IMR-90 (cell line): ENCODE data around the gene KLHL7. TPM values are rescaled to one million over a fixed set of nuclear protein-coding genes. Genes with fewer than 3 reads are reported as not detected.

Source experiments
- ATAC-seq: fragments of 200-7000 bp; cut with Tn5 transposase; 2 replicates; pipeline ENCODE4 v1.9.1; 2020; ENCODE audit warnings: low read depth, mild to moderate bottlenecking, moderate library complexity
- BruUV-seq: library from RNA; stranded (reverse); fragments of 400-500 nt; replicated peaks from 2 replicates; lab custom pipeline; 2021; lab: Mats Ljungman, UMichigan
- CTCF ChIA-PET: fragments of 300-600 bp; formaldehyde crosslinking; extraction: SDS; loops from one replicate; lab custom pipeline; 2021; ENCODE audit warnings: antibody characterized with exemption; lab: Yijun Ruan, JAX
- POLR2A ChIA-PET: fragments of 300-600 bp; sonication (Branson Sonifier 250); formaldehyde crosslinking; loops from one replicate; lab custom pipeline; 2022; ENCODE audit warnings: antibody characterized with exemption; ENCODE audit not compliant: unreplicated experiment; lab: Charles Lee
- DNase-seq: peaks from one replicate; pipeline ENCODE4 v3.0.0; 2013
- H2AFZ ChIP-seq: replicated peaks from 2 replicates; pipeline ENCODE3; 2013; ENCODE audit warnings: low read length, mild to moderate bottlenecking; ENCODE audit not compliant: poor library complexity
- H2AK5ac ChIP-seq: 2 replicates; pipeline ENCODE4 v1.6.1; 2013; ENCODE audit warnings: low read depth, low read length, inconsistent platforms
- H2AK9ac ChIP-seq: replicated peaks from 2 replicates; pipeline ENCODE3; 2013; ENCODE audit warnings: mild to moderate bottlenecking, low read depth, low read length, moderate library complexity; ENCODE audit not compliant: poor library complexity
- H2BK120ac ChIP-seq: 2 replicates; pipeline ENCODE4 v1.6.1; 2013; ENCODE audit warnings: low read depth, low read length, inconsistent platforms
- H2BK15ac ChIP-seq: 3 replicates; pipeline ENCODE4 v1.6.1; 2013; ENCODE audit warnings: low read depth, low read length, inconsistent platforms
- H2BK20ac ChIP-seq: 2 replicates; pipeline ENCODE4 v1.6.1; 2013; ENCODE audit warnings: low read depth, mild to moderate bottlenecking, inconsistent platforms, low read length, moderate library complexity
- H2BK5ac ChIP-seq: 2 replicates; pipeline ENCODE4 v1.6.1; 2013; ENCODE audit warnings: mild to moderate bottlenecking, low read depth, low read length, inconsistent platforms; ENCODE audit not compliant: poor library complexity, severe bottlenecking
- H3K14ac ChIP-seq: replicated peaks from 2 replicates; pipeline ENCODE4 v1.6.1; 2013; ENCODE audit warnings: low read depth, low read length, inconsistent platforms
- H3K18ac ChIP-seq: 2 replicates; pipeline ENCODE4 v1.6.1; 2013; ENCODE audit warnings: low read depth, low read length, control low read depth
- H3K23ac ChIP-seq: 2 replicates; pipeline ENCODE4 v1.6.1; 2013; ENCODE audit warnings: low read depth, low read length, inconsistent platforms
- H3K27ac ChIP-seq: 2 replicates; pipeline ENCODE4 v1.5.1; 2013; ENCODE audit warnings: mild to moderate bottlenecking, control low read depth, low read length; ENCODE audit not compliant: insufficient read depth
- H3K27me3 ChIP-seq: 2 replicates; pipeline ENCODE4 v1.6.1; 2013; ENCODE audit warnings: low read length; ENCODE audit not compliant: control insufficient read depth, insufficient read depth
- H3K36me3 ChIP-seq: 2 replicates; pipeline ENCODE4 v1.6.1; 2013; ENCODE audit warnings: low read length, mixed read lengths; ENCODE audit not compliant: control insufficient read depth, insufficient read depth
- H3K4ac ChIP-seq: 2 replicates; pipeline ENCODE4 v1.6.1; 2013; ENCODE audit warnings: low read depth, low read length, inconsistent platforms
- H3K4me1 ChIP-seq: 2 replicates; pipeline ENCODE4 v1.6.1; 2013; ENCODE audit warnings: low read length, mixed read lengths; ENCODE audit not compliant: control insufficient read depth, insufficient read depth
- H3K4me2 ChIP-seq: 2 replicates; pipeline ENCODE4 v1.6.1; 2013; ENCODE audit warnings: low read depth, mild to moderate bottlenecking, control low read depth, low read length, moderate library complexity
- H3K4me3 ChIP-seq: 2 replicates; pipeline ENCODE4 v1.5.1; 2013; ENCODE audit warnings: low read depth, mild to moderate bottlenecking, control low read depth, low read length, moderate library complexity; ENCODE audit not compliant: insufficient read depth
- H3K56ac ChIP-seq: 2 replicates; pipeline ENCODE4 v1.6.1; 2013; ENCODE audit warnings: low read length, inconsistent platforms; ENCODE audit not compliant: insufficient read depth; ENCODE audit errors: extremely low read depth
- H3K79me1 ChIP-seq, 2 experiments: 2 replicates each; pipeline ENCODE4 v1.6.1; 2013; ENCODE audit warnings: low read length in 2 of 2, inconsistent platforms in 1 of 2, low read depth in 1 of 2
- H3K9ac ChIP-seq: 2 replicates; pipeline ENCODE4 v1.6.1; 2013; ENCODE audit warnings: low read depth, low read length, control low read depth
- H3K9me1 ChIP-seq: 2 replicates; pipeline ENCODE4 v1.6.1; 2013; ENCODE audit warnings: low read length, inconsistent platforms; ENCODE audit not compliant: insufficient read depth
- H3K9me3 ChIP-seq: 2 replicates; pipeline ENCODE4 v1.6.1; 2013; ENCODE audit warnings: low read length; ENCODE audit not compliant: control insufficient read depth, insufficient read depth
- H4K20me1 ChIP-seq: 2 replicates; pipeline ENCODE4 v1.6.1; 2013; ENCODE audit warnings: low read length, inconsistent platforms; ENCODE audit not compliant: insufficient read depth
- H4K5ac ChIP-seq: 2 replicates; pipeline ENCODE4 v1.6.1; 2013; ENCODE audit warnings: mild to moderate bottlenecking, low read depth, low read length, control low read depth
- H4K8ac ChIP-seq, 2 experiments: 2 replicates each; pipeline ENCODE4 v1.6.1; 2013; ENCODE audit warnings: low read depth in 2 of 2, low read length in 2 of 2, control low read depth in 1 of 2, inconsistent platforms in 1 of 2
- H4K91ac ChIP-seq: 2 replicates; pipeline ENCODE4 v1.6.1; 2013; ENCODE audit warnings: low read depth, low read length, inconsistent platforms; ENCODE audit not compliant: insufficient read depth
- BHLHE40 ChIP-seq: fragments of 150-350 bp; IDR thresholded peaks from 2 replicates; pipeline ENCODE4 v1.6.1; 2016; ENCODE audit warnings: mild to moderate bottlenecking, low read depth, low read length
- CTCF ChIP-seq: conservative IDR thresholded peaks from 2 replicates; pipeline ENCODE4 v1.5.1; 2012; ENCODE audit warnings: mild to moderate bottlenecking, low read depth, low read length, improper control_type of control experiment
- FOS ChIP-seq: fragments of 150-350 bp; IDR thresholded peaks from 2 replicates; pipeline ENCODE4 v1.6.1; 2016; ENCODE audit warnings: low read depth, low read length
- MAFK ChIP-seq: IDR thresholded peaks from 2 replicates; pipeline ENCODE4 v1.6.1; 2012; ENCODE audit warnings: low read depth, low read length, improper control_type of control experiment
- MXI1 ChIP-seq: IDR thresholded peaks from 2 replicates; pipeline ENCODE4 v1.6.1; 2012; ENCODE audit warnings: low read depth, mild to moderate bottlenecking, low read length, moderate library complexity, borderline replicate concordance
- NFE2L2 ChIP-seq: fragments of 150-350 bp; IDR thresholded peaks from 2 replicates; pipeline ENCODE4 v1.6.1; 2016; ENCODE audit warnings: low read depth, mild to moderate bottlenecking, low read length
- RAD21 ChIP-seq: IDR thresholded peaks from 2 replicates; pipeline ENCODE4 v1.6.1; 2012; ENCODE audit warnings: low read length, improper control_type of control experiment
- RCOR1 ChIP-seq: IDR thresholded peaks from 2 replicates; pipeline ENCODE4 v1.6.1; 2012; ENCODE audit warnings: mild to moderate bottlenecking, low read length, improper control_type of control experiment; ENCODE audit not compliant: insufficient replicate concordance
- SMC3 ChIP-seq: fragments of 150-350 bp; IDR thresholded peaks from 2 replicates; pipeline ENCODE4 v1.6.1; 2016; ENCODE audit warnings: low read depth, mild to moderate bottlenecking, antibody characterized with exemption, low read length, moderate library complexity
- WGBS, 2 experiments: methylation state at CpG; one replicate each; pipeline versions ENCODE4 v1.1.5 to v1.1.7; 2013; ENCODE audit warnings: missing lambda C conversion rate in 2 of 2; ENCODE audit not compliant: insufficient read length in 1 of 2; ENCODE audit errors: extremely low coverage in 2 of 2; 5-methylcytosine and 5-hydroxymethylcytosine counted together
- dilution Hi-C: fragments of 300-500 bp; cut with HindIII; formaldehyde crosslinking; loops from one replicate; pipeline ENCODE4 v1.14.3; 2018; ENCODE audit warnings: low sequenced_read_pairs; ENCODE audit not compliant: unreplicated experiment
- in situ Hi-C: fragments of 300-500 bp; cut with MboI; formaldehyde crosslinking; loops from 3 replicates; pipeline ENCODE4 v1.14.3; 2019; ENCODE audit warnings: low sequenced_read_pairs, inconsistent platforms, mixed read lengths
- intact Hi-C: fragments of 100-400 bp; cut with micrococcal nuclease; formaldehyde crosslinking; loops from 2 replicates; pipeline ENCODE4 v1.10.0; 2022
- polyA plus RNA-seq, 3 experiments: library from polyadenylated mRNA; depleted of rRNA; stranded (reverse); fragments of >200 nt; gene quantifications; 2 replicates each; pipeline ENCODE4 v1.2.3, GENCODE V29; 2012; ENCODE audit warnings: low replicate concordance in 1 of 3
- total RNA-seq: library from RNA; depleted of rRNA; stranded (reverse); fragments of >200 nt; gene quantifications from 2 replicates; pipeline ENCODE4 v1.2.3, GENCODE V29; 2012

The KLHL7 gene
- total and polyA plus RNA-seq, 2 of the 4 experiments (the other 2 are of a cell fraction): 24.6 to 29.2 TPM

DNA sequence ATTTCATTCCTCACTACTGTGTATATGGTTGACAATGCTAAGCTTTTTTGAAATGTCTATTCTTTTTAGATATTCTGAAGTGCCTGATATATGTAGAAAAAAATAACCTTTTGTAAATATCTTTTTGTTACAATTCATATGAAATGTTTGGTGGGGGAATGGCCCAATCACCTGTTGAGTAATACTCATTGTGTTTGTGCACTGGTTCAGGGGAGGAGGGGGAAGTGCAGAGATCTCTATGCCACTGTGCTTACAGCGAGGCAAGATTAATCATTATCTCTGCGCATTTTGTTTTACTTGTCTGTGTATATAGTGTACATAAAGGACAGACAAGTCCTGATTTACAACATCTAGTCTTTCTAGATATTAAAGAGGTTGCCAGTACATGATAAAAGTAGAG, 101.4 kb downstream of the KLHL7 start:
- Histone ChIP-seq H3K27me3 (peaks cover 2% of the 10 kb centered on the region; the same call in 1 of the 2 replicates), H3K79me1 (no peaks in the 10 kb centered on the region), H4K8ac (no peak overlapping the region), H2BK20ac (no peak overlapping the region), H2BK15ac (no peak overlapping the region), H4K20me1 (no peaks in the 10 kb centered on the region), H3K4me1 (no peaks in the 10 kb centered on the region), H3K9me3 (peaks cover 2% of the 10 kb centered on the region; the same call in 1 of the 2 replicates), H3K9ac (no peak overlapping the region), H3K18ac (no peak overlapping the region), H3K14ac (no peak overlapping the region), H2BK5ac (no peak overlapping the region), H3K4me2 (no peak overlapping the region), H3K9me1 (no peaks in the 10 kb centered on the region), H3K4me3 (no peak overlapping the region), H3K27ac (no peak overlapping the region), H3K23ac (no peak overlapping the region), H4K5ac (no peak overlapping the region), H2AK9ac (no peak overlapping the region), H2AFZ (no peak overlapping the region), H3K36me3 (0 out of 2 replicates have a peak, but pooled peaks cover 4% of the 10 kb centered on the region), H3K4ac (no peak overlapping the region), H4K91ac (no peak overlapping the region), H3K56ac (no peak overlapping the region), H2BK120ac (no peak overlapping the region), H2AK5ac (no peak overlapping the region)
- TF ChIP-seq CTCF (no peak), RCOR1 (no peak), BHLHE40 (no peak), NFE2L2 (no peak), RAD21 (no peak), SMC3 (no peak), MAFK (no peak), MXI1 (no peak), FOS (no peak)
- BruUV-seq: no TSS peak
- dilution Hi-C loops: no loop called here
- in situ Hi-C loops: no loop called here
- WGBS, 2 experiments: no CpG with 5 or more reads among the region's 2 CpGs
- POLR2A ChIA-PET: no interaction called here
- no peak for DNase-seq
- intact Hi-C loops: no loop called here
- ATAC-seq: no peak
- CTCF ChIA-PET: no interaction called here
